G401 (cell line): ENCODE measurements around the gene OR10G3. TPM values are rescaled to one million over a fixed set of nuclear protein-coding genes. Genes with fewer than 3 reads are reported as not detected.
A peak's percentile ranks its signal among the peaks of the same experiment; 100 is the strongest.
"Not testable (repeated sequence)": the region's sequence is repeated elsewhere in the genome, so short reads cannot be mapped to it uniquely, and the experiment has no call there.

ENCODE experiments used
- DNase-seq: peaks from one replicate; pipeline ENCODE4 v3.0.0-alpha.2; 2015; ENCODE audit warnings: low spot score
- in situ Hi-C: cut with HindIII; loops from 2 replicates; pipeline ENCODE4 v1.10.0; 2016; ENCODE audit warnings: low sequenced_read_pairs, mixed read lengths
- total RNA-seq: library from RNA; depleted of rRNA; stranded (reverse); fragments of >200 nt; shearing (Covaris generic); gene quantifications from 2 replicates; pipeline ENCODE4 v1.2.3, GENCODE V29; 2014; rRNA removed

OR10G3 gene
- total RNA-seq: not detected in 2 replicates

- DNase-seq: no peak
- in situ Hi-C loops: no loop called here
Measured at GRCh38 chr14:21579976-21580375, at the start of gene OR10G3. Gene OR10G3 (minus strand): TSS chr14:21580076. CDS start chr14:21570744, 9,332 bp downstream.

GRCh38 chr14:21626491-21627230 is 46.8 kb upstream of the OR10G3 start:
- in situ Hi-C loops: no loop called here
- no peak for DNase-seq

GRCh38 chr14:21617614-21618013 is 37.7 kb upstream of the OR10G3 start:
- in situ Hi-C loops: no loop called here
- no peak for DNase-seq

- in situ Hi-C loops: no loop called here
- no peak for DNase-seq
Measured at GRCh38 chr14:21614240-21614639, 34.4 kb upstream of the OR10G3 start.

- no peak for DNase-seq
- in situ Hi-C loops: no loop called here
Measured at GRCh38 chr14:21612324-21612723, 32.4 kb upstream of the OR10G3 start.

GRCh38 chr14:21602181-21602580 is 22.3 kb upstream of the OR10G3 start:
- DNase-seq, in situ Hi-C loops: not testable (repeated sequence)

- no peak for DNase-seq
- in situ Hi-C loops: no loop called here
Measured at GRCh38 chr14:21589317-21589716, 9.4 kb upstream of the OR10G3 start.

- DNase-seq: no peak
- in situ Hi-C loops: no loop called here
Measured at GRCh38 chr14:21575661-21576060, 4.2 kb downstream of the OR10G3 start.

GRCh38 chr14:21572604-21573003 is 7.3 kb downstream of the OR10G3 start:
- in situ Hi-C loops: no loop called here
- DNase-seq: no peak

- in situ Hi-C loops: loop anchor here (10.0 kb wide), 1 partner anchor 154 kb away; no protein-coding TSS in a partner anchor
- DNase-seq: no peak
Measured at GRCh38 chr14:21558703-21559170, 21.1 kb downstream of the OR10G3 start.

- DNase-seq: peak; percentile 96
- in situ Hi-C loops: loop anchor here (10.0 kb wide), 1 partner anchor 152 kb away; no protein-coding TSS in a partner anchor
Measured at GRCh38 chr14:21557084-21557901, 22.6 kb downstream of the OR10G3 start.

- in situ Hi-C loops: loop anchor here (10.0 kb wide), 1 partner anchor 152 kb away; no protein-coding TSS in a partner anchor
- DNase-seq: no peak
Measured at GRCh38 chr14:21556378-21557083, 23.3 kb downstream of the OR10G3 start.

- in situ Hi-C loops: loop anchor here (10.0 kb wide), 1 partner anchor 148 kb away; no protein-coding TSS in a partner anchor
- no peak for DNase-seq
Measured at GRCh38 chr14:21553266-21553665, 26.6 kb downstream of the OR10G3 start.

- DNase-seq, in situ Hi-C loops: not testable (repeated sequence)
Measured at GRCh38 chr14:21544588-21544987, 35.3 kb downstream of the OR10G3 start.

GRCh38 chr14:21543963-21544362 is 35.9 kb downstream of the OR10G3 start:
- in situ Hi-C loops: no loop called here
- DNase-seq: no peak

GRCh38 chr14:21543521-21543960 is 36.3 kb downstream of the OR10G3 start:
- in situ Hi-C loops: no loop called here
- no peak for DNase-seq

- no peak for DNase-seq
- in situ Hi-C loops: no loop called here
Measured at GRCh38 chr14:21541413-21542074, 38.3 kb downstream of the OR10G3 start.

GRCh38 chr14:21539189-21539940 is 40.5 kb downstream of the OR10G3 start:
- DNase-seq: no peak
- in situ Hi-C loops: no loop called here
